HG03159 (cell line): ENCODE data around the gene LYRM4.
A peak's percentile ranks its signal among the peaks of the same experiment; 100 is the strongest.
"Not testable (repeated sequence)": the region's sequence is repeated elsewhere in the genome, so short reads cannot be mapped to it uniquely, and the experiment has no call there.

Experiments
- ATAC-seq: cut with Tn5 transposase; IDR thresholded peaks from one replicate; pipeline ENCODE4 v1.9.1; 2021; ENCODE audit warnings: mild to moderate bottlenecking, moderate library complexity; ENCODE audit not compliant: unreplicated experiment

Gene LYRM4

DNA sequence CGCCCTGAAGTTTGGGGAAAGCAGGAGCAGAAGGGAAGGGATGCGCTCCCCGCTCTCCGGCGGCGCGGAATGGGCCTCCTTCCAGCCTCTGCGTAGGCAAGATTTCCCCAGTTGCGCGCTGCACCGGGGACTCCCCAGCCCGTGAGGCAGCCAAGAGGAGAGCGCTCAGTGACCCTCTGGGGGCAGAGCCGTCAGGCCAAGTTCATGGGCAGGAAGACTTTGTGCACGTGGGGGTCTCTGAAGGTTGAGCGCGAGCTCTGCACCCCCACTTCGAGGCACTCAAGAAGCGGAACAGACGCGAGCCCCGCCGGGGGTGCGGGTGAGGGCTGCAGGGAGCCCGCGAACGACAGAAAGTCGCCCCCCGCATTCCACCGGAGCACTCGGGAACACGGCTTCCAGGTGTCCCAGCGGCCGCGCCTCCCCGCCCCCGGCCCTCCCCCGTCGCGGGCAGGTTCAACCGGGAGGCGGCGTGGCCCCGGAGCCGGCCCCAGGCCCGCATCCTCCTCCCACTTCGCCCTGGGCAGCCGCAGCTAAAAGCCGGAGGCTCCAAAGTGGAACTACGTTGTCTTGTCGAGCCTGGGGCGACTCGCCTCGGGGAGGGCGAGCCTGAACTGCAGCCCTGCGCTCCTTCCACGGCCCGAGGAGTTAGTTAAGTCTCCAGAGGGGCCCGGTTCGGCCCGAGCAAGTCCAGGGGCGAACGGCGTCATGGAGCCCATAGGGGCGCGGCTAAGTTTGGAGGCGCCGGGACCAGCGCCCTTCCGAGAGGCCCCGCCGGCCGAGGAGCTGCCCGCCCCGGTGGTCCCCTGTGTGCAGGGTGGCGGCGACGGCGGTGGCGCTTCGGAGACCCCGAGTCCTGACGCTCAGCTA lies 175.7 kb downstream of the LYRM4 start, which contains the start of gene PPP1R3G:
PPP1R3G (plus strand) TSS at position 561 of the 867 bp plus-strand sequence; CDS start at position 706, 145 bp downstream.
- ATAC-seq: peak; percentile 49

DNA sequence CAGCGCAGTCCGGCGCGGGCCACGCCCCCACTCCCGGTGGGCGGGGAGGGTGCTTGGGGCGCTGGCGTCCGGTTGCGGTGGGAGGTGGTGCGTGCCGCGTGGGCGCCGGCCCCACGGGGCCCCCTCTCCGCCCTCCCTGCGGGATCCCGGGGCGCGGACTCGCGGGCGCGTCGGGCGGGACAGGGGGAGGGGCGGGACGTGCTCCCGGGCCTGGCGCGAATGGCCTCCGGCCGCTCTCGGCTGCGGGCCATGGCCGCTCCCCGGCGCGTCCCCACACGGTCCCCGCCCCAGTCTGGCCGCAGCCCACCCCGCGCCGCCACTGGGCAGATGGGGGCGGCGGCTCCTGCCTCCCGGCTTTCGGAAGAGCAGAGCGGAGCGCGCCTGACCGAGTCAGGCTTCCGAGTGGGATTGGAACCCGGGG lies 176.4 kb downstream of the LYRM4 start:
- peak; percentile 30 for ATAC-seq

DNA sequence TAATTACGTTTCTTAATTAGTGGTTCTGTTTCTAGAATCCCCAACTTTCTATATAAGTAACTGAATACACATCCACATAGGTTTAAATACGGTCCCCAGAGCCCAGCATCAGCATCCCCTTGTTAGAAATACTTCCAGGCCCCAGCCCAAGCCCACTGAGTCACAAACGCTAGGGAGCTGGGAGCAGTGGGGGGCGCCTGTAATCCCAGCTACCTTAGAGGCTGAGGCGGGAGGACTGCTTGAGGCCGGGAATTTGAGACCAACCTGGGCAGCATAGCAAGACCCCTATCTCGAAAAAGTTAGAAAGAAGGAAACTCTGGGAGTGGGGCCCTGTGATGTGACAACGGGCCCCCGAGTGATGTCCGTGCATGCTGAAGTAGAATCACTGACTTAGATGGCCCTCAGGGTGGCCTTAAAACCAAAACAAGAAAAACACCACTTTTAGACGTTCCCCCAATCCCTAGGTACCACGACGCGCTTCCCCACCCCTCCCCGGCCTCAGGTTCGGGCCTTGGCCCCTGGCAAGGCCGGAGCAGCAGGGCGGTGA lies 176.9 kb downstream of the LYRM4 start:
- no peak for ATAC-seq

DNA sequence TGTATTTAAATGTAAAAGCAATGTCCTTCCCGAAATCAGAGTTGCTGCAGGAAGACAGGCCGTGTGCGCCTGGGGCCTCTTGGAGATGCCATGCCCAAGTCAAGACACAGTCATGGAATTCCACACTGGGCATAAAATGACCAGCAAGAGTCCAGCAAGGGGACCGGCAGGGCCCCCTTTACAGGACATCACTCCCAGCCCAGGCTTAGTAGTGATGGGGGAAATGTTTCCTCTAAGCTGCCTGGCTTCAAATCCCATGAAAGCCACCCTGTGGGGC lies 177.5 kb downstream of the LYRM4 start:
- no peak for ATAC-seq

DNA sequence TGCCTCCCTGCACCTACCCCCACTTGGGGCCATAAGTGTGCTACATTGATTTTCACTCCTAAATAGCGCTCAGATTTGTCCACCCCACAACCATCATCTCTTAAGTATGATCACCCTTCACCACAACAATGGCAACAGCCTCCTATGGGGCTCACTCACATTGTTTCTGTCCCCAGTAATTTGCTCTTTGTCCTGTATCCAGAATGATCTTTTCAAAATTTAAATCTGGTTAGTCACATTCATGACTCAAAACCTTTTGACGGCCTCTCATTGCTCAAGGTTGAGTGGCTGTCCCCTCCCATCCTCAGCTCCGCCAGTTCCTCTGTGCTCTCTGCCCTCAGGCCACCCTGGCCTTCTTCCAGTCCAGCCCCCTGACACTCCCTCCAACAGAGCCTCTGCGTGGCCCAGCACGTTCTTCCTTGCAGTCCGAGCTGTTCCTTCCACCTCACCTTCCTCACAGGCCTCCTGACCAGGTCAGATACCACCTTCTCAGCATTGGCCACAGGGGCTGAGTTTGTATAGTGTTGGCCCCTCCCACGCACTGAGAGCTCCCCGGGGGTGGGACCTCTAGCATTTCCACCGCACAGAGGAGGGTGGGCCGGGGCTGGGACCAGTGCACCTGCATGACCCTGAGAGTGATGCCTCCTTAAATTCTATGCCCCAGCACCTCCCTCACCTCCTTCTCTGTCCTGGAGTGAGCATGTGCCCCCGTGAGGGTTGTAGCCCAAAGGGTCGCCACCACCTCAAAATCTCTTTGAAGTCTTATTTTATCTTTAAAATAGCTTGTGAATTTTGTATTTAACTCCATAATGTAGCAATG lies 178.1 kb downstream of the LYRM4 start:
- no peak for ATAC-seq

DNA sequence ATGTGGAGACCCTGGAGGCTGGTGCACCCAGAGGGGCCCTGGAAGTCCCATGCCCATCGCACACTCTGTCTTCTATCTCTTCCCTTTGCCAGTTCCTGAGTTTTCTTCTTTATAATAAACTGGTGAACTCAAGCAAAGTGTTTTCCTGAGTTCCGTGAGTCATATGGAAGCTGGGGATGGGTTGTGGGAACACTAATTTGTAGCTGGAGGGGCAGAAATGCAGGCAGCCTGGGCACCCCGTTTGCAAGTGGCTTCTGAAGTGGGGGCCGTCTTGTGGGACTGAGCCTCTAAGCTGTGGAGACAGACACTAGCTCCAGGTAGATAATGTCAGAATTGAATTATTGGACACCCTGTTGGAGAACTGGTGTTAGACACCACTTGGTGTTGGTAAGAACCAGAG lies 178.8 kb downstream of the LYRM4 start:
- no peak for ATAC-seq

DNA sequence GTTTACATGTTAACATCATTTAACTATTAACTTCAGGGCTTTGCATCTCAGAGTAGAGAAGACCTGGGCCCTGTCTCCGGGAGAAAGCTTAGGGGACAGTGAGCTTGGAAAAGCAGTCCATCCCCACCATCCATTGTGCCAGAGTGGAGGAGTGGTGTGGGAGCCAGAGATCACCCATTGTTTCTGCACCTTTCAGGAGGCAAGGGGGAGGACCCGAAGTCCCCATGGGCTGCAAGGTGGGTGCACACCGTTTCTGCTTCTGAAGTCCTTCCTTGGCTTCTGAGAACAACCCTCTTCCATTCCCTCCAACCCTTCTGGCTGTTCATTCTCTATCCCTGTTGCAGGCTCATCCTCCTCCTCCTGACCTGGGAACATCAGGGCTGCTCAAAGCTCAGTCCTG lies 179.6 kb downstream of the LYRM4 start:
- ATAC-seq: no peak

DNA sequence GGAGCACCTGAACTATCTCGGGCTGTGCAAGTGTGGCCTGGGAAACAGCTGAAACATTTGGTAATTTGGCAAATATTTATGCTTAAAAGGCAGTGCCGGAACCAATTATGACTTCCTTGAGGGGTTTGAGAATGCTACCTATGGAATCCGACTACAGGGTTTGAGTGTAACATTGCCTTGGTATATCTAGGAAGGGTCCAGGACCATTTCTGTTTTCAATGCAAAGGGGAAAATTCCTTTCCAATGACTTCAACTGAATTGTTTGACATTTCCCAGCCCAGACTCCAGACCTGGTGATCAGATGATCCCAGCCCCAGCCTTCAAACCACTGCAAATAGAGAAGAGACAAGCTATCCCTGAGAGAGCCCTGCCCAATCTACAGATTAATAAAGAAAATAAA lies 180.2 kb downstream of the LYRM4 start:
- ATAC-seq: no peak

DNA sequence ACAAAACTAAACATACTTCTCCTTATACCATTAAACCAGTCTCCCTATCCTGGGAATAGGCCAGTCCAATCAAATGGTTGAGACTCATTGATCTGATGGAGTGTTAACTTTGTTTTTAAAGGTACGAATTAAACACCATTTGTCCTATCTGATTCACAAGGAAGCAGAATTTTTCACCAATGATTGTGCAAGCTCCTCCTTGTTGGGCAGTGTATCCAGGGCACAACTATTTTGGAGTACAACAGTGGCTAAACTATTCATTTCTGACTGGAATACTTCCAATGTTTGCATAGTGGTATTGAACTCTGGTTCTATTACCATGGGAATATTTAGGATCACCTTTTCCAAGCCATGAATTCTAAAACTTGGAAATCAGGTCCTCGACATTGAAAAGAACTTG lies 181.1 kb downstream of the LYRM4 start:
- no peak for ATAC-seq

DNA sequence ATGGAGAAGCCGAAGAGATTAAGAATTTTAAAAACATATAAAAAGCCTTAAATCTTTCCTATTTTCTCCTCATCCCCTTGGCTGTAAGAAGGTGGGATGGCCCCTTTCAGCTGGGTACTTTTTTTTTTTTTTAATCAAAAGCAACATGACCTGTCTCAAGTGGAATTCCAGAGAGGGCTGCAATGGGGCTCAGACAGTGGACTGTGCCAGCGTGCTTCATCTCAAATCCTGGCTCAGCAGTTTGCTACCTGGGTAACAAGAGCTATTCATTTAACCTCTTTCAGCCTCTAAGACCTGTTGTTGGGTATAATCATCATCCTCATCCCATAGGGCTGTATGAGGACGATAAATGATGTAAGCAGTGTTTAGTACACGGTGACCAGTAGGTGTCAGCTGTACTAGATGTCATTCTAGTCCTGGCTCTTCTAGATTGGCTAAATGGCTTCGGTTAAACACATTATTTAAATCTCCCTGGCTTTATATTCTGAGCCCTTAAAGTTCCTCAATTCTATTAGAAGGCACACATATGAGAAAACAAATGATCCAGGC lies 182.6 kb downstream of the LYRM4 start:
- peak; percentile 56 for ATAC-seq

DNA sequence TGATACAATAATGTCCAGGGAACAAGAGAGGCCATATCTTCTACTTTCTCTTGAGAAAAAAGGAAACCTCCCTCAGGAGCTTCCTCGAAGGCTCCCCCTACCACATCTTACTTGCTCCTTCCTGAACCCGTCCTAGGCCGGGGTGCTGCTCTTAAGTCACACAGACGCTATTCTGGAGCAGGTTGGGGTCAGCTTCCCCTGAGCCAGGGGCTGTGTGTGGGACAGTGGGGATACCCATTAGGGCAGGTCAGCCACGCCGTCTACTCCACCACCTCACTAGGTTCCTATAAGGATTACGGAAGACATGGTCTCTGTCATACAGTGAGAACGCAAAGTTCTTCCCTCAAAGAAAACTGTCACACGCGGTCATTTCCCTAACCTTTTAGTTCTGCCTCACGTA lies 183.8 kb downstream of the LYRM4 start:
- ATAC-seq: no peak

DNA sequence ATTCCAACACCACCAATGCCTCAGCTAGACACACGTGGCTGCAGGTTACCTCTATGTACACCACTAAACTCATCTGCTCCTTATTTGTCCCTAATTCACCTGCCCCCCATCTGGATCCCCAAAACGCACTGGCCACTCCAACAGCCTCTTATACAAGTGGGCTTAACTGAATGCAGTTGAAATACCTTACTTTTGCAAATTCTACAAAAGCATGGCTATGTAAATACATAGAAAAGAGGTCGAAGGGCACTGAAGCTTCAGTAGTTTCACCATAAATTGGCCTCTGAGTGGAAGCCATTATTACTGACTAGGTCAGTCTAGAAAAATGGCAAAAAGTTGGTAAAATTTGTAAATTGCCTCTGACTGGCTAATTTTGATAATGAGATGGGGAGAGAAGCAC lies 186.8 kb downstream of the LYRM4 start:
- no peak for ATAC-seq

DNA sequence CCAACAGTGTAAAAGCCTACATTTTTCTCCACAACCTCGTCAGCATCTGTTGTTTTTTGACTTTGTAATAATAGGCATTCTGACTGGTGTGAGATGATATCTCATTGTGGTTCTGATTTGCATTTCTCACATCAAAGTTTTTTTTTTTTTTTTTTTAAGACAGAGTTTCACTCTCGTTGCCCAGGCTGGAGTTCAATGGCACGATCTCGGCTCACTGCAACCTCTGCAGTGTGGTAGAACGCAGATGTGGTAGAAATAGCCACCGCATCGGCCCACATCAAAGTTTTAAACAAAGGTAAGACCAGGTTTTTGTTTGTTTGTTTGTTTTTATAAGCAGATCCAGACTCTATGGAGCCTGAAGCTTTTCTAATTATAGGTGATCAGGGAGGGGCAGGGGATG lies 188.3 kb downstream of the LYRM4 start:
- ATAC-seq: no peak

DNA sequence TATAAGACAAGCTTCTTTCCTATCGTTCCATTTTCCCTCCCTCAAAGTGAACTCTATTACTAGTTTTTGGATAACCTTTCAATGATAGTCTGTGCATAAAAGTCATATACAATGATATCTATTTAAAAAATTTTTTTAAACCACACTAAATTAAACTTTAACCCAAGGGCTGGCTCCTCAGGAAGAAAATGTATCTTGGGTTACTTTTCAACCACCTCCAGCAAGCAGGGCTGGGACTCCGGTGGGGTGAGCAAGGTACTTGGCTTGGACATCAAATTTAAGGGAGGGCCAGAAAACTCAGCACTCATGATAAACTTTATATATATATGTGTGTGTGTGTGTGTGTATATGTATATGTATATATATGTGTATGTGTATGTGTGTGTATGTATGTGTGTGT lies 189.5 kb downstream of the LYRM4 start:
- ATAC-seq: no peak

DNA sequence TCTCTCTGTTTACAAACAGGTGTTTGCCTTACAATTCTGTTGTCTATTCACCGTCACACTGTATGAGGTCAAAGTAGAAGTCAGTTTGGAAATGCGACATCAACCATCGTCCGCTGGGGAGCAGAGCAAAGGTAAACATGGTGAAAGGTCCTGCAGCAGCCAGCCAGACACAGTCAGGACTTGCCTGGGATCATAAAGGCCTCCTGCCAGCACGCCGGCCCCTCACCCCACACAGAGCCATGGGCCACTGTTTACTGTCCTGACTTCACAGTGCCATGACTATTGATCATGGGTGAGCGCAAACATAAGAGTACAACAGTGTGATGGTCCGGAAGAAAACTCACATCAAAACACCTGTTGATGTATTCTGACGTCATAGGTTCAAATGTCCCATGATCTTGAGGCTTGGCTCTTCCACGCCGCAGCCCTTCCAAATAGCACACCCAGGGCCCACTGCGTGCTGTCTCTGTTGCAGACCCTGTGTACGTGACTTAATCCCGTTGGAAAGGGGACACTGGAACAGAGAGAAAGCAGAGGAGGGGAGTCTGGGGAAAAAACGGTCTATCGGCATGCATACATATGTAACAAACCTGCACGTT lies 192.5 kb downstream of the LYRM4 start:
- no peak for ATAC-seq

DNA sequence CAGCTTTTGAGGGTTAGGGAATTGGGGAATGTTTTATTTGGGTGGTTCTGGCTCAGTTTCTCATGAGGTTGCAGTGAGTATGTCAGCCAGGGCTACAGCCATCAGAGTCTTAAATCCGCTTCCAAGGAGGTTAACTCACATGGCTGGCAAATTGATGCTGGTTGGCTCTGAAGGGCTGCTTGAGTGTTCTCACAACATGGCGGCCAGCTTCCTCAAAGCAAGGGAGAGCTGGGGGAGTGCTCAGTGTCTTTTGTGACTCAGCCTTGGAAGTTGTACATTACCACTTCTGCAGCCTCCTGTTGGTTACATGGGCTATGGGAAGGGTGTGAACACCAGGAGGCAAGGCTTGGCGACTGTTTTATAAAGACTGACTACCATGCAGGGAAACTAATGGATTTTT lies 193.4 kb downstream of the LYRM4 start:
- no peak for ATAC-seq

DNA sequence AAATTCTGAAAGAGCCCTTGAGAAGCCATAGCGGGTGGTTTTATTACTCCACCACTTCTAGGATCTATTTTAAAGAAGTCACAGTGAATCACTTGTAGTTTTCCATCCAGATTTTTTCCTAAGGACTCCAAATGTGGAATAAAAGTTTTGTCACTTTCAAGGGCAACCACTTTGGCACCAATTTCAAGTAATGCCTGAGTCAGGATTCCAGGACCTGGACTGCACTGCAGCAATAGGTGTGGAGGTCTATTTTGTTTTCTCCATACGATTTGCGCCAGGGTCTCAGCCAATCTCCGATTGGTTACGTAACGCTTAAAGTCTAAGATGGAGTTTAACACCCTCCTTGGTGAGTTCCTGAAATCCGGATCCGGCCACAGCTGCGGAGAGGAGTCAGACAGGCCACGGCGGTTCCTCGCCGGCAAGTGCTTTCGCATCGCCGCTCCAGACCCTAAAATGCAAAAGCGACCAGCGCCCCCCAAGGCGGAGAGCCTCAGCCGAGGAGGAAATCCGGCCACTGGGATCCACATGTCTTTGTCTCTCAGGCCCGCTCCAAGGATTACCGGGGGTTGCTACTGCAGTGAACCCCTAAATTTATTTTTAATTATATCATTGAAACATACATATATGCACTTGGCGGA lies 194.2 kb downstream of the LYRM4 start:
- no peak for ATAC-seq

DNA sequence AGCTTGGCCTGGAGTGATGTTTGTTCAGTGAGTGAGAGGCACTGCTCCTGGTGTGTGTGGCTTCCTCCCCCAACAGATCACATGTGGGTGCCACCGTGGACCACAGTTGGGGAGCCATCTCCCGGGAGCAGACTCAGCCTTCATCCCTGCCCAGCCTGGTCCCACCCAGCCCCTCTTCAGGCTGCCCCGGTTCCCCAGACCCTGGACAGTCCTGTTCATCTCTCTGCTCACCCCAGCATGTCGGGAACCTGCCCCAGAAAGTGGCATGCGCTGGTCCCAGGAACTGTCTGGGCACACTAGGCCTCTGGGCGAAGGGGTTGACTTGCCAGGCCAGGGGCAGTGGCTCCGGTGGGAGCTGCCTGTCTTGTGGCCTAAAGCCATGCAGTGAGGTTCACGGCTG lies 197.1 kb downstream of the LYRM4 start:
- ATAC-seq: no peak

DNA sequence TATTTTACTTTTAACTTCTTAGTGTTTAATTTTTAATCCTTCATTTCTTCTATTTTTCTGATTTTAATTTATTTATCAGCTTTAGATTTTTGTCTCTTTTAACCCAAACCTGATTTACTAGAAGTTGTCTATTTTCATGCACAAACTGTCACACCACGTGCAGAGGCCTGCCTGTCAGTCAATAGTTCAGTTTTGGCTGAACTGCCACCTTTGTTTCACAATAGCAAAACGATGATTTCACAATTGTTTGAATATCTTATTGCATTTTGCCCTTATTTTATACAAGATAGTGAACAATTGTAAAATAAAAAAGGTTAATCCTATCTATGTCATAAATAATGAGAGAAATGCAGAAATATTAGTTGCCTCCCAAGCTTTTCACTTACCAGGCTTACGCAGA lies 199.6 kb downstream of the LYRM4 start:
- no peak for ATAC-seq

DNA sequence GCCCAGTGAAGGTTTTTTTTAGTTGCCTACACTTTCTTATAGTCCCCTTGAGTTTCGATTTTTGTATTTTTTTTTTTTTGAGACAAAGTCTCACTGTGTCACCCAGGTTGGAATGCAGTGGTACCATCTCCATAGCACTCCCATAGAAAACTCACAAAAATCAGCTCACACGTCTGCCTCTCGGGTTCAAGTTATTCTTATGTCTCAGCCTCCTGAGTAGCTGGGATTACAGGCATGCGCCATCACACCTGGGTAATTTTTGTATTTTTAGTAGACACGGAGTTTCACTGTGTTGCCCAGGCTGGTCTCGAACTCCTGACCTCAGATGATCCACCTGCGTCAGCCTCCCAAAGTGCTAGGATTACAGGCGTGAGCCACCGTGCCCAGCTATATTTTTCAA lies 200.3 kb downstream of the LYRM4 start:
- ATAC-seq: not testable (repeated sequence)
